NK-92 (cell line): ENCODE data around the gene MSANTD1.

Experiments
- DNase-seq: peaks from one replicate; lab custom pipeline; 2025; ENCODE audit not compliant: unreplicated experiment; lab: John Stamatoyannopoulos, UW

The MSANTD1 gene

GRCh38 chr4:3261411-3262207 is 12.7 kb downstream of the MSANTD1 start:
- DNase-seq, result no peak

GRCh38 chr4:3262208-3263052 is 13.5 kb downstream of the MSANTD1 start:
- DNase-seq, result no peak

GRCh38 chr4:3263053-3263875 is 14.3 kb downstream of the MSANTD1 start:
- no peak for DNase-seq

GRCh38 chr4:3263876-3264193 is 14.9 kb downstream of the MSANTD1 start:
- DNase-seq, result no peak

GRCh38 chr4:3266076-3266475 is 17.1 kb downstream of the MSANTD1 start:
- no peak for DNase-seq

GRCh38 chr4:3267576-3268394 is 18.8 kb downstream of the MSANTD1 start:
- DNase-seq, result no peak

GRCh38 chr4:3268395-3269104 is 19.6 kb downstream of the MSANTD1 start:
- DNase-seq, result no peak

- DNase-seq, result no peak
Observed at GRCh38 chr4:3269105-3269927, 20.4 kb downstream of the MSANTD1 start.

GRCh38 chr4:3269991-3270611 is 21.1 kb downstream of the MSANTD1 start:
- DNase-seq, result no peak

- DNase-seq, result no peak
Observed at GRCh38 chr4:3271131-3271530, 22.2 kb downstream of the MSANTD1 start.

GRCh38 chr4:3276986-3277385 is 28.0 kb downstream of the MSANTD1 start:
- DNase-seq, result no peak

- DNase-seq, result no peak
Observed at GRCh38 chr4:3280466-3280865, 31.5 kb downstream of the MSANTD1 start.

- no peak for DNase-seq
Observed at GRCh38 chr4:3283483-3283882, 34.5 kb downstream of the MSANTD1 start.

- DNase-seq, result no peak
Observed at GRCh38 chr4:3283916-3284315, 35.0 kb downstream of the MSANTD1 start.

- DNase-seq, result no peak
Observed at GRCh38 chr4:3284734-3285557, 36.0 kb downstream of the MSANTD1 start.

- no peak for DNase-seq
Observed at GRCh38 chr4:3285558-3286334, 36.8 kb downstream of the MSANTD1 start.
